ENCODE measurements around the gene HAUS3.
"Not testable (repeated sequence)": the region's sequence is repeated elsewhere in the genome, so short reads cannot be mapped to it uniquely, and the experiment has no call there.

Gene HAUS3

DNA sequence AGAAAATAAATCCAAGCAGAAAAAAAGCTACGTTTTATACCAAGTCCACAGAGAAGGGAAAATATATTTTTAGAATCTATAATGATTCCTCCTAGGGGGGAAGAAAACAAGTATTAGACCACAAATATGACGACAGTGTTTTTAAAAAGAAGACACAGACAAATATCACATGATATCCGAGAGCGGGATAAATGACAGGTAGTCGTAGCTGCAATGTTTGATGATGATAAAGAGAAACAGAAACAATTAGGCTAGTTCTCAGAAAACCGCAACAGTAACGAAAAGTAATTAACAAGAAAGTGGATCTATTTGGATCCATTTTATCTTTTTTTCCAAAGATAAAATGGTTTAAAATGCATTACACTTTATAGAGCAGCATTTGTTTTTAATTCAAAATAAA lies 918 bp downstream of the HAUS3 start:
- H3K36me3 ChIP-seq (ENCODE audit: insufficient read depth, insufficient read length, low read length) = peaks cover 35% of the 10 kb centered on the region
- TF ChIP-seq SUZ12 (IDR thresholded peaks at IDR 0.05; ENCODE audit: extremely low read depth, insufficient read depth, insufficient read length) (no peak), YY1 (IDR thresholded peaks at IDR 0.05; ENCODE audit: insufficient read depth, insufficient read length) (no peak), ZNF274 (IDR thresholded peaks at IDR 0.05; ENCODE audit: low read depth, low read length) (no peak)
- no peaks in the 10 kb centered on the region for H3K4me1 ChIP-seq (ENCODE audit: insufficient read depth, insufficient read length)
- no peak for DNase-seq (ENCODE audit: low read depth, low spot score)
- peaks cover 28% of the 10 kb centered on the region; the same call in 1 of the 2 replicates for H3K9me3 ChIP-seq (ENCODE audit: insufficient read depth, low read length)
- H3K4me3 ChIP-seq (ENCODE audit: insufficient read length, low read depth) = peak overlapping the region; percentile 83
- H3K9ac ChIP-seq (ENCODE audit: insufficient read length, low read depth) = peak overlapping the region; percentile 81
- no peaks in the 10 kb centered on the region for H3K27me3 ChIP-seq (ENCODE audit: insufficient read depth, insufficient read length)

DNA sequence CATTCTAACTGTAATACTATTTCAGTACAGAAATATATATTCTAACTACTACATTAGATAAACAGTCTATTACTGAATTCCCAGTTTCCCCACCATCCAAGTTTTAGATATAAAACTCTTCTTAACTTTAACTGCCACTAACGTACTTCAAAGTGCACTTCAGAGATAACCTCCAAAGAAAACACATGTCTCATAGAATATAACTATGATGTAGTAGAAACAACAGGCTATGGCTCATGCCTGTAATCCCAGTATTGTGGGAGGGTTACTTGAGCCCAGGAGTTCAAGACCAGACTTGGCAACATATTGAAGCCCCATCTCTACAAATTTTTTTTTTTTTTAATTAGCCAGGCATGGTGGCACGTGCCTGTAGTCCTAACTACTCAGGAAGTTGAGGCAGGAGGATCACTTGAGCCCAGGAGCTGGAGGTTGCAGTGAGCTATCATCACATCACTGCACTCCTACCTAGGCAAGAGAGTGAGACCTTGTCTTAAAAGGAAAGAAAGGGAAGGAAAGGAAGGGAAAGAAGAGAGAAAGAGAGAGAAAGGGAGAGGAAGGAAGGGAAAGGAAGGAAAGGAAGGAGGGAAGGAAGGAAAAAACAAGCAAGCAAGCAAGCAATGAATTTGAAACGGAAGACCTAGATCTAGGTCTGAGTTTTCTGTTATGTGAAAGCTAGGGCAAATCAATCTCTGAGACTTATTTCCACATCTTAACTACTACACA lies 4.8 kb downstream of the HAUS3 start:
- H3K36me3 ChIP-seq (ENCODE audit: insufficient read depth, insufficient read length, low read length) = peaks cover 59% of the 10 kb centered on the region

DNA sequence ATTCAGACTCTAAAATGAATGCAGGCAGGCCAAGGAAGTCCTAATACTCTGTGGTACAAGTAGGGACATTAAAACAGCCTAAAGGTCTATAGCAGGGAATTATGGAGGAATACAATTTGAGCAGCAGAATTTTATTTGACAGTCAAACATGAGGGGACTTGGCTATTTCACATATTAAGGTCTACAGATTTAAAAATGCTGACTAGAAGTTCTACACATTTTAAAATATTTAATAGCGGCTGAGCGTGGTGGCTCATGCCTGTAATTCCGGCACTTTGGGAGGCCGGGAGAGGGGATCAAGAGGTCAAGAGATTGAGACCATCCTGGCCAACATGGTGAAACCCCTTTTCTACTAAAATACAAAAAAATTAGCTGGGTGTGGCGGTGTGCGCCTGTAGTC lies 10.8 kb downstream of the HAUS3 start:
- Histone ChIP-seq H3K9me3 (ENCODE audit: insufficient read depth, low read length) (no peaks in the 10 kb centered on the region), H3K4me3 (ENCODE audit: insufficient read length, low read depth) (no peak overlapping the region), H3K27me3 (ENCODE audit: insufficient read depth, insufficient read length) (no peaks in the 10 kb centered on the region), H3K4me1 (ENCODE audit: insufficient read depth, insufficient read length) (no peaks in the 10 kb centered on the region), H3K36me3 (ENCODE audit: insufficient read depth, insufficient read length, low read length) (peaks cover 49% of the 10 kb centered on the region), H3K9ac (ENCODE audit: insufficient read length, low read depth) (no peak overlapping the region)
- TF ChIP-seq YY1 (IDR thresholded peaks at IDR 0.05; ENCODE audit: insufficient read depth, insufficient read length) (no peak), SUZ12 (IDR thresholded peaks at IDR 0.05; ENCODE audit: extremely low read depth, insufficient read depth, insufficient read length) (no peak), ZNF274 (IDR thresholded peaks at IDR 0.05; ENCODE audit: low read depth, low read length) (no peak)
- no peak for DNase-seq (ENCODE audit: low read depth, low spot score)

More for the DNA sequence above, 4.8 kb downstream of the HAUS3 start:
- Histone ChIP-seq H3K9me3 (ENCODE audit: insufficient read depth, low read length) (no peaks in the 10 kb centered on the region), H3K4me3 (ENCODE audit: insufficient read length, low read depth) (no peak overlapping the region), H3K4me1 (ENCODE audit: insufficient read depth, insufficient read length) (no peaks in the 10 kb centered on the region), H3K9ac (ENCODE audit: insufficient read length, low read depth) (no peak overlapping the region), H3K27me3 (ENCODE audit: insufficient read depth, insufficient read length) (no peaks in the 10 kb centered on the region)
- no peak for DNase-seq (ENCODE audit: low read depth, low spot score)
- no peak for TF ChIP-seq ZNF274 (IDR thresholded peaks at IDR 0.05; ENCODE audit: low read depth, low read length)
- TF ChIP-seq SUZ12 (IDR thresholded peaks at IDR 0.05; ENCODE audit: extremely low read depth, insufficient read depth, insufficient read length) = no peak
- no peak for TF ChIP-seq YY1 (IDR thresholded peaks at IDR 0.05; ENCODE audit: insufficient read depth, insufficient read length)

DNA sequence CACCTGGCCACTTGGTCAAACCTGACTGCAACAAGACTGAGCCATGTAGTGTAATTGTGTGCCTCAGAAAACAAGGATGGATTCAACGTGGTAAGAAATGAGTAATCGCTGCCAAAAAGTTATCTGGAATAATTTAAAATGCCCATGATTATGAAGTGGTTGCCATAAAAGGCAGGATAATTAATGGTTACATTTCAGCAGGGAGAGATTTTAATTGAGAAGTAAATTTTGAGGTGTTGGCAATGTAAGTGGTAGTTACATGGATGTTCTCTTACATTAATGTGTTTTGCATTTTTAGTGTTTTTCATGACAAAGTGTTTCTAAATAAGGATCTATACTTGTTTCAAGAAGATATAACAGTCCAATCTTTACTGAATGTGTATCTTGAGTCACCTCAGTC lies 15.7 kb downstream of the HAUS3 start:
- peaks cover 5% of the 10 kb centered on the region for H3K4me1 ChIP-seq (ENCODE audit: insufficient read depth, insufficient read length)
- DNase-seq (ENCODE audit: low read depth, low spot score) = no peak
- H3K36me3 ChIP-seq (ENCODE audit: insufficient read depth, insufficient read length, low read length) = peaks cover 28% of the 10 kb centered on the region
- H3K4me3 ChIP-seq (ENCODE audit: insufficient read length, low read depth) = no peak overlapping the region
- H3K27me3 ChIP-seq (ENCODE audit: insufficient read depth, insufficient read length) = peaks cover 21% of the 10 kb centered on the region
- H3K9ac ChIP-seq (ENCODE audit: insufficient read length, low read depth) = no peak overlapping the region
- no peaks in the 10 kb centered on the region for H3K9me3 ChIP-seq (ENCODE audit: insufficient read depth, low read length)
- no peak for TF ChIP-seq YY1 (IDR thresholded peaks at IDR 0.05; ENCODE audit: insufficient read depth, insufficient read length)
- no peak for TF ChIP-seq ZNF274 (IDR thresholded peaks at IDR 0.05; ENCODE audit: low read depth, low read length)
- TF ChIP-seq SUZ12 (IDR thresholded peaks at IDR 0.05; ENCODE audit: extremely low read depth, insufficient read depth, insufficient read length) = no peak

DNA sequence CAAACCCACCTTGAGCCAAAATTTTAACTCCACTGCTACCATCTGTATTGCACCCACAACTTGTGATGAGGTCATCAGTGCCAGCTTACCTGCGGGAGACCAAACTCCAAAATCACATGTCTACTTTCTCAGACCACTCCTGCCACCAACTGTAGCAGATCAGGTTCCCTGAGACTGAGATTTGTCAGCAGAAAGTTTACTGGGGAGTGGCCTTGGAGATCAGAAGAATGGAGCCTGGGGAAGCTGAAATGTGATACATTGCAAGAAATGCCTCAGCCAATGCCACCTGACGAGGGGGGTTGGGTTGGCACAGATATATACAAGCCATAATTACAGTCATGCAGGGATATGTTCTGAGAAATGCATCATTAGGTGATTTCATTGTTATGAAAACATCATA lies 19.1 kb downstream of the HAUS3 start:
- no peak overlapping the region for H3K4me3 ChIP-seq (ENCODE audit: insufficient read length, low read depth)
- H3K9ac ChIP-seq (ENCODE audit: insufficient read length, low read depth) = no peak overlapping the region
- H3K27me3 ChIP-seq (ENCODE audit: insufficient read depth, insufficient read length) = peaks cover 47% of the 10 kb centered on the region
- peaks cover 5% of the 10 kb centered on the region for H3K4me1 ChIP-seq (ENCODE audit: insufficient read depth, insufficient read length)
- no peaks in the 10 kb centered on the region for H3K9me3 ChIP-seq (ENCODE audit: insufficient read depth, low read length)
- no peak for TF ChIP-seq ZNF274 (IDR thresholded peaks at IDR 0.05; ENCODE audit: low read depth, low read length)
- TF ChIP-seq YY1 (IDR thresholded peaks at IDR 0.05; ENCODE audit: insufficient read depth, insufficient read length) = no peak
- no peak for TF ChIP-seq SUZ12 (IDR thresholded peaks at IDR 0.05; ENCODE audit: extremely low read depth, insufficient read depth, insufficient read length)
- DNase-seq (ENCODE audit: low read depth, low spot score) = no peak
- H3K36me3 ChIP-seq (ENCODE audit: insufficient read depth, insufficient read length, low read length) = peaks cover 18% of the 10 kb centered on the region

DNA sequence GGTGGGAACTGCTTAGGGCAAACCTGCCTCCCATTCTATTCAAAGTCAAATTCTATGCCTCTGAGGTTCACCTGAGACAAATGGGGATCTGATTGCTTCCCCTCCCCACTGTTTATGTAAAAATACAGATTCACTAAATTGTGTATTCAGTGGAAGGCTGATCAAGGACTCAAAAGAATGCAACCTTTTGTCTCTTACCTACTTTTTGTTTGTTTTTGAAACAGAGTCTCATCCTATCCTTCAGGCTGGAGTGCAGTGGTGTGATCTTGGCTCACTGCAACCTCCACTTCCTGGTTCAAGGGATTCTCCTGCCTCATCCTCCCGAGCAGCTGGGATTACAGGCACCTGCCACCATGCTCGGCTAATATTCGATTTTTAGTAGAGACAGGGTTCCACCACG lies 20.5 kb downstream of the HAUS3 start:
- not testable (repeated sequence) for H3K9ac ChIP-seq (ENCODE audit: insufficient read length, low read depth); H3K9me3 ChIP-seq (ENCODE audit: insufficient read depth, low read length); H3K36me3 ChIP-seq (ENCODE audit: insufficient read depth, insufficient read length, low read length); H3K4me3 ChIP-seq (ENCODE audit: insufficient read length, low read depth); H3K4me1 ChIP-seq (ENCODE audit: insufficient read depth, insufficient read length); DNase-seq (ENCODE audit: low read depth, low spot score)
- H3K27me3 ChIP-seq (ENCODE audit: insufficient read depth, insufficient read length) = peaks cover 58% of the 10 kb centered on the region

DNA sequence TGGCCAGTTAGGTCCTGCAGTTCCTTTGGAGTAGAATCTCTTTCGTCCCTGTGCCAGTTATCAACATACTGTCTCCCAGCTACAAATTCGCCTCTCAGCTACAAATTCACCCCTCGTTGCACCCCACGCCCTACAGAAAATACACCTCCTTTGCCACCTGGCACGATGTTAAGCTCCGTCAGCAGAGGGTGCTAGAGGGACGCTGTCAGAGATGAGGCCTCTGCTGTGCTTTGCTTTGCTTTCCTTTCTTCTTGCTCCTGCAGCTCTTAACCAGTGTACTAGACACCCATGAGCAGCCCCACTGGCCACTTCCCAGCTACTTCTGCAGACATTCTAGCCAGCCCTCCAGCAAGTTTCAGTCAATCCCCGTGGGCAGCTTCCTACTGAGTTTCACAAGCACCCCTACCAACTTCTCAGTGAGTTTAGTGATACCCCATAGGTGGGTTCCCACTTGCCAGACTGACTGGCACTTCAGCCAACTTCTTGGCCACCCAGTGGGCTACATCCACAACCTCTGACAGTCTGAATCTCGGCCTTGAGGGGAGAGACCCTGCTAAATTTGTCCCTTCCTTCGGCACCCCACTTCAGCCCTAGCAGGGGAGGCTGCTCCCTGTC lies 21.8 kb downstream of the HAUS3 start:
- Histone ChIP-seq H3K27me3 (ENCODE audit: insufficient read depth, insufficient read length) (peaks cover 61% of the 10 kb centered on the region), H3K36me3 (ENCODE audit: insufficient read depth, insufficient read length, low read length) (peaks cover 9% of the 10 kb centered on the region), H3K4me3 (ENCODE audit: insufficient read length, low read depth) (no peak overlapping the region), H3K9ac (ENCODE audit: insufficient read length, low read depth) (no peak overlapping the region), H3K9me3 (ENCODE audit: insufficient read depth, low read length) (no peaks in the 10 kb centered on the region), H3K4me1 (ENCODE audit: insufficient read depth, insufficient read length) (peaks cover 5% of the 10 kb centered on the region)
- TF ChIP-seq ZNF274 (IDR thresholded peaks at IDR 0.05; ENCODE audit: low read depth, low read length) (no peak), SUZ12 (IDR thresholded peaks at IDR 0.05; ENCODE audit: extremely low read depth, insufficient read depth, insufficient read length) (no peak), YY1 (IDR thresholded peaks at IDR 0.05; ENCODE audit: insufficient read depth, insufficient read length) (no peak)
- DNase-seq (ENCODE audit: low read depth, low spot score) = no peak

Measured in NT2/D1 (cell line).